Esophagus squamous epithelium (tissue), 4 donors: Measurements from ENCODE around the gene DMRT1.

Experiments
- POLR2A ChIP-seq, 4 donors: fragments of 450-650 bp; IDR thresholded peaks; one replicate each; pipeline ENCODE4 v1.6.1; 2017; ENCODE audit warnings: antibody characterized with exemption in 4 of 4, mild to moderate bottlenecking in 4 of 4, moderate library complexity in 3 of 4
- TF ChIP-seq, protein P1 (sequence below), 6 experiments: fragments of 450-650 bp in 4 of 6; fragments of 200-600 bp in 2 of 6; sonication (generic) in 2 of 6; IDR thresholded peaks; one replicate each; pipeline ENCODE4 v1.5.1; 2016 to 2019; ENCODE audit warnings: antibody characterized with exemption in 6 of 6, mild to moderate bottlenecking in 4 of 6, moderate library complexity in 4 of 6

DNA sequence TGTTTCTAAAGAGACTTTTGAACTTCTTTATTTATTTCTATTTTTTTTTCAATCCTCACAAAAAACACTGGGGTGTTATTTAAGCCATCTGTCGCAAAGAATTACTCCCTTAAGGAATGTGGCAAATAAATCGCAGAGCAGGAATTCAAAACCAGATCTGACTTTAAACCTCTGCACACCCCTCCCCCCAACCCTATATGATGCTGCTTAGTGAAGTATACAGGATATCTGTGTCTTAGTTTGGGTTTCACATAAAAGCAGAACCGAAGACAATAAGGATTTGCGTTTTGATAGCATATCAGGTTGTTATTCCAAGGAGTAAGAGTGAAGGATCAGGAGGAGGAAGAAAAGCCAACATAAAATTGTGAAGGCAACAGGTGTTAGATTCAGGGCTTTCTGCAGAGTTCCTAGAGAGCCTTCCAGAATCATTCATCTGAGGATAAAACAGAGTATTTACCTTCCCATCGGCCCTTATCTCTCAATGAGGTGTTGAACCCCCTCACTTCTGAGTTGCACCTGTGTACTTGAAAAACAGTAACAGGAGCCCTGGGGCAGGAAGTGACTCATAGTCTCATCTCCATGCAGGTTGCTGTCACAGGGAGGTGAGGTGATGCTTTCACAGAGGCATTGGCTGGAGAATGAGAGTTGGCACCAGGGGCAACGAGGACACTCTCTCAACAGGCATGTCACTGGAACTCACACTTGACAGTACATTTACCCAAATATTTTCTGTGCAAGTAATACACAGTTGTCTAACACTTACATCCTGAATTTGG, 101.5 kb downstream of the DMRT1 start:
- TF ChIP-seq POLR2A (IDR thresholded peaks at IDR 0.05): no peak
- TF ChIP-seq, protein P1, sequence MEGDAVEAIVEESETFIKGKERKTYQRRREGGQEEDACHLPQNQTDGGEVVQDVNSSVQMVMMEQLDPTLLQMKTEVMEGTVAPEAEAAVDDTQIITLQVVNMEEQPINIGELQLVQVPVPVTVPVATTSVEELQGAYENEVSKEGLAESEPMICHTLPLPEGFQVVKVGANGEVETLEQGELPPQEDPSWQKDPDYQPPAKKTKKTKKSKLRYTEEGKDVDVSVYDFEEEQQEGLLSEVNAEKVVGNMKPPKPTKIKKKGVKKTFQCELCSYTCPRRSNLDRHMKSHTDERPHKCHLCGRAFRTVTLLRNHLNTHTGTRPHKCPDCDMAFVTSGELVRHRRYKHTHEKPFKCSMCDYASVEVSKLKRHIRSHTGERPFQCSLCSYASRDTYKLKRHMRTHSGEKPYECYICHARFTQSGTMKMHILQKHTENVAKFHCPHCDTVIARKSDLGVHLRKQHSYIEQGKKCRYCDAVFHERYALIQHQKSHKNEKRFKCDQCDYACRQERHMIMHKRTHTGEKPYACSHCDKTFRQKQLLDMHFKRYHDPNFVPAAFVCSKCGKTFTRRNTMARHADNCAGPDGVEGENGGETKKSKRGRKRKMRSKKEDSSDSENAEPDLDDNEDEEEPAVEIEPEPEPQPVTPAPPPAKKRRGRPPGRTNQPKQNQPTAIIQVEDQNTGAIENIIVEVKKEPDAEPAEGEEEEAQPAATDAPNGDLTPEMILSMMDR (IDR thresholded peaks at IDR 0.05): no peak
